ENCODE measurements around the gene ASB7. TPM values are rescaled to one million over a fixed set of nuclear protein-coding genes. Genes with fewer than 3 reads are reported as not detected.

The ASB7 gene
- total RNA-seq, 4 donors from 2014 or later = 10.2 to 14.8 (median 11.9) TPM

DNA sequence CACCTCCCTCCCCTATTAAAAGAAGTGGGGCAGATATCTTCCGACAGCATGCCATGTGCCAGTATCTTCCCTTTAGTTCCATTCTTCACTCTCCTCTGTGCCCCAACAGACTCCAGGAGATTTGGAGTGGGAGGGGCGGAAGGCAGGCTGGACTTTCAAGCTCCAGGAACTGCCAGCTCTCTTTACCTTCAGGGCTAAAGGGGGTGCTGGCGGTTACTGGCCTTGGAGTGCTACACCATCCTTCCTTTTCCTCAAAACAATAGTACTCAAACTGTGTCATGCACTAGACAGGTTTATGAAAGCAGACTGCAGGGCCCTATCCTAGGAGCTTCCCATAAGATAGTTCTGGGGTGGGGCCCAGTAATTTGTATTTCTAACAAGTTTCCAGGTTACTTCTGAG, 6.4 kb upstream of the ASB7 start:
- WGBS, 2 donors (ENCODE audit: low coverage in 1 of 2) = 60 to 100% methylated on average over 1 of the region's 3 CpGs
- Histone ChIP-seq H3K4me3 (no peak overlapping the region), H3K27ac (no peak overlapping the region), H3K27me3 (no peaks in the 10 kb centered on the region), H3K4me1 (peaks cover 3 to 29% (median 4%) of the 10 kb centered on the region in 3 donors), H3K36me3 (no peaks in the 10 kb centered on the region), H3K9me3 (no peaks in the 10 kb centered on the region)
- TF ChIP-seq EP300 (IDR thresholded peaks at IDR 0.05) (no peak), POLR2AphosphoS5 (IDR thresholded peaks at IDR 0.05) (no peak), POLR2A (IDR thresholded peaks at IDR 0.05) (no peak)
- TF ChIP-seq, protein P1, sequence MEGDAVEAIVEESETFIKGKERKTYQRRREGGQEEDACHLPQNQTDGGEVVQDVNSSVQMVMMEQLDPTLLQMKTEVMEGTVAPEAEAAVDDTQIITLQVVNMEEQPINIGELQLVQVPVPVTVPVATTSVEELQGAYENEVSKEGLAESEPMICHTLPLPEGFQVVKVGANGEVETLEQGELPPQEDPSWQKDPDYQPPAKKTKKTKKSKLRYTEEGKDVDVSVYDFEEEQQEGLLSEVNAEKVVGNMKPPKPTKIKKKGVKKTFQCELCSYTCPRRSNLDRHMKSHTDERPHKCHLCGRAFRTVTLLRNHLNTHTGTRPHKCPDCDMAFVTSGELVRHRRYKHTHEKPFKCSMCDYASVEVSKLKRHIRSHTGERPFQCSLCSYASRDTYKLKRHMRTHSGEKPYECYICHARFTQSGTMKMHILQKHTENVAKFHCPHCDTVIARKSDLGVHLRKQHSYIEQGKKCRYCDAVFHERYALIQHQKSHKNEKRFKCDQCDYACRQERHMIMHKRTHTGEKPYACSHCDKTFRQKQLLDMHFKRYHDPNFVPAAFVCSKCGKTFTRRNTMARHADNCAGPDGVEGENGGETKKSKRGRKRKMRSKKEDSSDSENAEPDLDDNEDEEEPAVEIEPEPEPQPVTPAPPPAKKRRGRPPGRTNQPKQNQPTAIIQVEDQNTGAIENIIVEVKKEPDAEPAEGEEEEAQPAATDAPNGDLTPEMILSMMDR (IDR thresholded peaks at IDR 0.05) = no peak
- ATAC-seq = no peak

DNA sequence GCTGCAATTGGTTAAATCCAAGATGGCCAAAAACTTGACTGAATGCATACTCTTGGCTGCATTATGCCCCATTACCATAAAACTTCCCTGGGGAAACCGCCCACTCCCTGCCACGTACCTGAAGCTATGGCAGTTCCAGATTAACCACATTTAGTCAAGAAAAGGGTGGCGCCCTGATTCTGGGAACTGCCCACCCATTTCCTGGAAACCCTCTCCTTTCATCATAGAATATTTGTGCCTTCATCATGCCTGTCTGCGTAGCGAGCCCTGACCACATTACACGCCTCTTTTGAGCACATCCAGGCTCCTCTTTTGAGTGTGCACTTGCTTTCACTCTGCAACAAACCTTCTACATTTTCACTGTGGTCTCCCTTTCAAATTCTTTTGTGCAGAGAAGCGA, 5.6 kb upstream of the ASB7 start:
- Histone ChIP-seq H3K27ac (no peak overlapping the region), H3K27me3 (no peaks in the 10 kb centered on the region), H3K4me1 (peaks cover 7 to 35% (median 7%) of the 10 kb centered on the region in 3 donors), H3K36me3 (no peaks in the 10 kb centered on the region), H3K4me3 (no peak overlapping the region), H3K9me3 (no peaks in the 10 kb centered on the region)
- 86 to 90% methylated on average over 5 to 7 of the region's 7 CpGs for WGBS, 2 donors (ENCODE audit: low coverage in 1 of 2)
- ATAC-seq = no peak
- TF ChIP-seq POLR2A (IDR thresholded peaks at IDR 0.05) (no peak), POLR2AphosphoS5 (IDR thresholded peaks at IDR 0.05) (no peak), EP300 (IDR thresholded peaks at IDR 0.05) (no peak)
- TF ChIP-seq, protein P1 (IDR thresholded peaks at IDR 0.05) = no peak

DNA sequence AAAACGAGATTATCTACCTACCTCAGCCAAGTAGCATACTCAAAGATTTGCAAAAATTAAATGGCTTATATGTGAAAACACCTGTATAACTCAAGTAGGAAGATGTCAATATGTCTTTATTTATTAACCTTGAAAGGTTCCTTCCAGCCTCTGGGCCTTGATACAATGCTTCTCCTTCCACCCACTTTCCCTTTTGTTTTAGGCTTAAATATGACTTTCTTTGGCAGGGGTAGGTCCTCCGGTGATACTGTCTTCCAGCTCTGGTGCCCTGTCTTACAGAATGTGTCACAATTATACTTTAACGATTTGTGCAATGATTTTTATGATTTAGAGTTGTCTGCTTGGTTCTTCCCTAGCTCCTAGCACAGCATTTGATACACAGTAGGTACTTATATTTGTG, 4.5 kb upstream of the ASB7 start:
- H3K4me1 ChIP-seq = peaks cover 7 to 35% (median 7%) of the 10 kb centered on the region in 3 donors
- no peak for TF ChIP-seq EP300 (IDR thresholded peaks at IDR 0.05)
- TF ChIP-seq, protein P1 (IDR thresholded peaks at IDR 0.05) = no peak
- no peak for TF ChIP-seq POLR2AphosphoS5 (IDR thresholded peaks at IDR 0.05)
- no peak for TF ChIP-seq POLR2A (IDR thresholded peaks at IDR 0.05)
- ATAC-seq = no peak
- H3K27ac ChIP-seq = no peak overlapping the region
- no peaks in the 10 kb centered on the region for H3K9me3 ChIP-seq
- H3K36me3 ChIP-seq = no peaks in the 10 kb centered on the region
- H3K27me3 ChIP-seq = no peaks in the 10 kb centered on the region
- WGBS, 2 donors (ENCODE audit: low coverage in 1 of 2) = 85 to 86% methylated on average over 2 to 3 of the region's 3 CpGs
- no peak overlapping the region for H3K4me3 ChIP-seq

DNA sequence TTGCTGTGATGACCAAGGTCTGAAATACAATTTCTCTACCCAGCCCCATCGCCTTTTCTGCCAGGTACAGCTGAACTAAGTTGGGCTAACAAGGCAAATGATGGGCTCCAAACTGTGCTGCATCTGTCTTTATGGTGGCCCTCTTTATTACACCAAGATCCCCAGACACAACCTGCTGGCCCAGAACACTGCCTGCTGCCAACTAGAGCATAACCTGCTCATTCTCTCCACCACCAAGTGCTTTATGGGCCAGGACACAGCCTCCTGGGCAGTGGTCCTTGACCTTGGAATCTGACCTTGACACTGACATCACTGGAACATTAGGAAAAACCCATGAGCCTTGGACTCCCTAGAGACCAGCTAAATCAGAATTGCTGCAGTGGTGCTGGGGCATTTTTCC, 3.7 kb upstream of the ASB7 start:
- H3K27ac ChIP-seq = no peak overlapping the region
- H3K4me1 ChIP-seq = peaks cover 9 to 43% (median 13%) of the 10 kb centered on the region in 3 donors
- H3K9me3 ChIP-seq = no peaks in the 10 kb centered on the region
- TF ChIP-seq, protein P1 (IDR thresholded peaks at IDR 0.05) = no peak
- no peak for TF ChIP-seq POLR2A (IDR thresholded peaks at IDR 0.05)
- TF ChIP-seq POLR2AphosphoS5 (IDR thresholded peaks at IDR 0.05) = no peak
- no peak for TF ChIP-seq EP300 (IDR thresholded peaks at IDR 0.05)
- no peaks in the 10 kb centered on the region for H3K36me3 ChIP-seq
- H3K4me3 ChIP-seq = no peak overlapping the region
- 100% methylated on average over 1 of the region's 1 CpG for WGBS, 2 donors (ENCODE audit: low coverage in 1 of 2)
- no peak for ATAC-seq
- H3K27me3 ChIP-seq = no peaks in the 10 kb centered on the region

DNA sequence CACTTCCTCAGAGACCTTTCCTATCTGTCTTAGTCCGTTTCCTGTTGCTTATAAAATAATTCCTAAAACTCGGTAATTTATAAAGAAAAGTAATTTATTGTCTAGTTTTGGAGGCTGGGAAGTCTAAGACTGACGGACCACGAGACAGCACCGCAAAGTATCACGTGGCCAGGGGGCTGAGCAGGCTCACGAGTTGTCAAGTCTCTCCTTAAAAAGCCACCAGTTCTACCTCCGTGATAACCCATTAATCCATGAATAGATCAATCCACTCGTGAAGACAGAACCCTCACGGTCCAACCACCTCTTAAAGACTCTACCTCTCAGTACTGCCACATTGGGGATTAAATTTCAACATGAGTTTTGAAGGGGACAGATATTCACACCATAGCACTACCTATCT, 1.2 kb upstream of the ASB7 start:
- peak overlapping the region; percentile 72 to 92 for H3K4me3 ChIP-seq
- no peaks in the 10 kb centered on the region for H3K27me3 ChIP-seq
- TF ChIP-seq EP300 (IDR thresholded peaks at IDR 0.05) (no peak), POLR2A (IDR thresholded peaks at IDR 0.05) (no peak), POLR2AphosphoS5 (IDR thresholded peaks at IDR 0.05) (no peak)
- TF ChIP-seq, protein P1 (IDR thresholded peaks at IDR 0.05) = no peak
- ATAC-seq = no peak
- H3K4me1 ChIP-seq = peaks cover 11 to 59% (median 16%) of the 10 kb centered on the region in 3 donors
- no peaks in the 10 kb centered on the region for H3K9me3 ChIP-seq
- peaks cover 0 to 15% of the 10 kb centered on the region in 2 donors for H3K36me3 ChIP-seq
- 0% methylated on average over 5 to 10 of the region's 10 CpGs for WGBS, 2 donors (ENCODE audit: low coverage in 1 of 2)
- peak overlapping the region in 3 of 4 donors; percentile 86 to 88 (median 86) for H3K27ac ChIP-seq
